ENCODE measurements around the gene RPL37. TPM values are rescaled to one million over a fixed set of nuclear protein-coding genes. Genes with fewer than 3 reads are reported as not detected.

The RPL37 gene
- total RNA-seq, 2 experiments from 2014 or later: 1,566 to 1,592 TPM

- ChIA-PET POLR2A (no interaction called here), CTCF (no interaction called here)
- ATAC-seq (no peak), DNase-seq (no peak)
- peaks cover 23% of the 10 kb centered on the region for H3K36me3 Mint-ChIP-seq (ENCODE audit: low read depth)
- H3K4me3 Mint-ChIP-seq: no peak overlapping the region
- H3K9me3 Mint-ChIP-seq (ENCODE audit: insufficient read depth): no peaks in the 10 kb centered on the region
- H3K27me3 Mint-ChIP-seq (ENCODE audit: low read depth): no peaks in the 10 kb centered on the region
- no peak overlapping the region for H3K27ac Mint-ChIP-seq
- H3K4me1 Mint-ChIP-seq (ENCODE audit: low read depth): peaks cover 15% of the 10 kb centered on the region
These were observed 56.9 kb downstream of the RPL37 start for GRCh38 chr5:40778133-40778532.

GRCh38 chr5:40776658-40776977 is 58.4 kb downstream of the RPL37 start:
- POLR2A ChIA-PET: no interaction called here
- ATAC-seq: no peak

GRCh38 chr5:40775846-40776657 is 59.0 kb downstream of the RPL37 start:
- DNase-seq (no peak), ATAC-seq (no peak)
- Mint-ChIP-seq H3K4me1 (ENCODE audit: low read depth) (peaks cover 10% of the 10 kb centered on the region), H3K27ac (peak overlapping the region; percentile 2), H3K27me3 (ENCODE audit: low read depth) (no peaks in the 10 kb centered on the region), H3K9me3 (ENCODE audit: insufficient read depth) (no peaks in the 10 kb centered on the region), H3K36me3 (ENCODE audit: low read depth) (peaks cover 23% of the 10 kb centered on the region), H3K4me3 (no peak overlapping the region)
- CTCF ChIA-PET: interaction anchor here (1.5 kb wide), 1 partner anchor 828 kb away, joined by 3 read pairs; no protein-coding TSS in a partner anchor
- POLR2A ChIA-PET: no interaction called here

More at GRCh38 chr5:40776658-40776977, 58.4 kb downstream of the RPL37 start:
- no peaks in the 10 kb centered on the region for H3K9me3 Mint-ChIP-seq (ENCODE audit: insufficient read depth)
- no peaks in the 10 kb centered on the region for H3K27me3 Mint-ChIP-seq (ENCODE audit: low read depth)
- peaks cover 10% of the 10 kb centered on the region for H3K4me1 Mint-ChIP-seq (ENCODE audit: low read depth)
- no peak overlapping the region for H3K27ac Mint-ChIP-seq
- H3K36me3 Mint-ChIP-seq (ENCODE audit: low read depth): peaks cover 23% of the 10 kb centered on the region
- no peak overlapping the region for H3K4me3 Mint-ChIP-seq
- CTCF ChIA-PET: interaction anchor here (1.5 kb wide), 1 partner anchor 828 kb away, joined by 3 read pairs; no protein-coding TSS in a partner anchor
- DNase-seq: no peak

Other genes starting within 250 kb of the RPL37 start
- 10 to 100 TPM; 45.8 to 50.8 TPM for gene PTGER4, start 155.3 kb downstream of the RPL37 start, total RNA-seq
- gene TTC33, start 79.3 kb downstream of the RPL37 start, total RNA-seq: 10 to 100 TPM; 13.4 to 14.0 TPM
- gene PRKAA1, start 36.8 kb downstream of the RPL37 start, total RNA-seq: 10 to 100 TPM; 70.8 to 72.3 TPM
- 1 to 10 TPM; 3.0 to 3.4 TPM for gene CARD6, start 6.1 kb upstream of the RPL37 start, total RNA-seq
- gene C7, start 74.3 kb upstream of the RPL37 start, total RNA-seq: not detected
- not detected for gene MROH2B, start 236.1 kb upstream of the RPL37 start, total RNA-seq

All from activated CD8-positive, alpha-beta T cell treated with anti-CD3 and anti-CD28 coated beads, Interleukin-2, amount 10 ng/mL, durations not matched to agents 7 days and 5 days (primary cell).